NCI-H146 treated with DMSO at 0.1 percent for 48 hours (cell line): Measurements from ENCODE around the gene DELE1.
A peak's percentile ranks its signal among the peaks of the same experiment; 100 is the strongest.
"Not testable (repeated sequence)": the region's sequence is repeated elsewhere in the genome, so short reads cannot be mapped to it uniquely, and the experiment has no call there.

Source experiments
- DNase-seq: peaks from one replicate; lab custom pipeline; 2025; ENCODE audit not compliant: unreplicated experiment; lab: John Stamatoyannopoulos, UW

The DELE1 gene

DNA sequence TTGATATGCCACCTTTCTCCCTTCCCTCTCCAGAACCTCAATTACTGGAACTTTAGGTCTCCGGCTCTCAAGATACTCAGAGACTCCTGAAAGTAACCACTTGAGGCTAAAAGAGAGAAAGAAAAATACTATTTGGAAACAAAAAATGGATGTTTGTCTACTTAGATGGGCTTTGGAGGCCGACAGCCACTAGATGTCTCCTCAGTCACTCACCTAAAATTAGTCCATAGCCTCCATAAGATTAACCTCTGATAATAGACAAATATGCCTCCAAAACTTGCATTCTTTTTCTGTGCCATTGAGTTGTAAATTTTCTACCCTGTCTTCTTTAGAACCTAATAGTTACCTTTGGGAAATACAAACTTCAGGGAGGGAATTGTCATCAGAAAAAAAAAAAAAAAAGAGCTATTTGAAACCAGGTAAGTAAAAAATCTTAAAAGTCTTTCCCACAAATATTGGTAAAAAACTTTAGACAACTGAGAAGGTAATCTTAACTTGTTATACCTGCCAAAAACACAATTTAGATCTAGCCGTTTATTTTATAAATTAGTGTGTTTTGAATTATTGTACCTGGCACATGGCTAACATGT is 34.3 kb upstream of the DELE1 start:
- no peak for DNase-seq

DNA sequence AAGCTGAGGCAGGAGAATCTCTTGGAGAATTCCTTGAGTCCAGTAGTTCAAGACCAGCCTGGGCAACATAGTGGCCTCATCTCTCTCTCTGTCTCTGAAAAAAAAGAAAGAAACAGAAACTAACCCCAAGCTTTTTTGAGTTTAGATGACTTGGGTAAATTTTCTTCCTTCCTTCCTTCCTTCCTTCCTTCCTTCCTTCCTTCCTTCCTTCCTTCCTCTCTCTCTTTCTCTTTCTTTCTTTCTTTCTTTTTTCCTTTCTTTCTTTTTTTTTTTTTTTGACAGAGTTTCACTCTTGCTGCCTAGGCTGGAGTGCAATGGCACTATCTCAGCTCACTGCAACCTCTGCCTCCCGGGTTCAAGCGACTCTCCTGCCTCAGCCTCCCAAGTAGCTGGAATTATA is 33.2 kb upstream of the DELE1 start:
- DNase-seq, result not testable (repeated sequence)

DNA sequence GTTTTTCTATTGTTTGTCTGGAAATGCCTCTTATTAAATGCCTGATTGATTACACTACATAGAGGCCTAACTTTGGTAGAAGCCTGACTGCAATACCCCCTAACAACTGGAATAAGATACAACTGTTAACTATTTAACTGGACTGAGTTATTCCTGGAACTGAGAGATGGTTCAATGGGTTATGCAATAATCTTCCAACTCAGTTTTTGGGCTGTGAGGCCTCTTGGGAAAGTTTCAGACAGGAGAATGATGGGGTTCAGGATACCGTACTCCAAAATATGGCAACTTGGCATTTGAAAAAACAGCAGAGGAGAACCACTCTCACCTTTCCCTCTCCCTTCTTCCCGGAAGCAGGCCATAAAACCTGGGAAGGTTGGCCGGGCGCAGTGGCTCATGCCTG is 26.2 kb upstream of the DELE1 start:
- no peak for DNase-seq

DNA sequence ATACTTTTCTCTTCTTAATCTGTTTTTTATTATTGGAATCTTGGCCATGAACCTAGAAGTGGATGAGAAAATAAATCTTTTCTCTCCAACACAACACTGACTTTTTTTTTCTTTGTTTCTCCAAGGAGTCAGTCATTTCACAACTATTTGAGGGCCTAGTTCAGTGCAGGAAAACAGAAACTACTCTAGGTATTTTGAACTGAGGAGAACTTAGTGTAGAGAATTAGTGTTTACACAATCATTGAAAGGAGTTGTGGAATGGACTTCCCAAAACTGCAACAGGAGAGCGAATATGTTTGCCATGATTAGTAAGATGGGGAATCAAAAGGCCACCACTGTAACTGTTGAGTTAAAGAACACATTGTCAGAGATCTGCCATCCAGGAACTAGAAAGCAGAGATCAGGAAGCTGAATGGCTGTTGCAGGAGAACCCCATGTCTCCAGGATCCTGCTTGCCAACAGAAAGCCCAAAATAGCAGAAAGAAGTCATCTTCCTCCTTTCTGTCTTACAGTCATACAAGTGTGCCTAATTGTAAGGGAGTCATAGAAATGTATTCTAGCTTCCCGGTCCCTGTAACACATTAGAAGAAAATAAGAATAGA is 25.1 kb upstream of the DELE1 start:
- no peak for DNase-seq

DNA sequence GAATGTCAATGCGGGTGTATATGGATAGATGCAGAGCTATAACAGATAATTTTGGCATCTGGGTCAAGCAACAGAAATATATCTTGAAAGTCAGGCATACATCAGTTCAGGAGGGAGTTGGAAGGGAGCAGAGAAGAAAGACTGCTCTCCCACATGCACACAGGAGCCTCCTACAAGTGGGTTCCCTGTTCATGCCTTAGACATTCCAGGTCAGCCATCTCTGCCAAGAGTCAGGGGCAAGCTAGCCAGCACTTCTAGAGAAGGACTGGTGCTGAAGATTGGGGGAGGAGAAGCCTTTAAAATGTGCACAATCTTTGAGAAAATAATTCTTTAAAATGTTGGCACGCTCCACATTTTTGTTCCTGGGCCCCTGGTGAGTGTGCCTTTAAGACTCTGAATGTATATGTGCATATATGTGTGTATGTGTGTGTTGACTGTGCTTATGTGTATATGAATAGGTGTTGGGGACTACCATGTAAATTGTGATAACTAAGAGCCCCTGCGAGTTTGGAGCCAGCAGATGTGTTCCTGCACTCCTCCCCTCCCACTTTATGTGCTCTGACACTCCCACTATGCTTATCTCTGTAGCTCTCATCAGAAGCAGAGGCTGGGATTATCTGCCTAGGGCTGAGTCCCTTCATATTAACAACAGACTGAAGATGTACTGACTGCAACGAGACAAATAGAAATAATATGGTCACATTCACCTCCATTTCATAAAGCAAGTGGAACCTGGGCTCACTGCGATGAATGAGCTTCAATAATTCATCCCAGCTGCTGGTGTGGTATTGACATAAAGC is 21.5 kb upstream of the DELE1 start:
- peak; percentile 40 for DNase-seq

- no peak for DNase-seq
Measured at GRCh38 chr5:141903261-141903660, 20.4 kb upstream of the DELE1 start.

- DNase-seq, result no peak
Measured at GRCh38 chr5:141904551-141904950, 19.1 kb upstream of the DELE1 start.

DNA sequence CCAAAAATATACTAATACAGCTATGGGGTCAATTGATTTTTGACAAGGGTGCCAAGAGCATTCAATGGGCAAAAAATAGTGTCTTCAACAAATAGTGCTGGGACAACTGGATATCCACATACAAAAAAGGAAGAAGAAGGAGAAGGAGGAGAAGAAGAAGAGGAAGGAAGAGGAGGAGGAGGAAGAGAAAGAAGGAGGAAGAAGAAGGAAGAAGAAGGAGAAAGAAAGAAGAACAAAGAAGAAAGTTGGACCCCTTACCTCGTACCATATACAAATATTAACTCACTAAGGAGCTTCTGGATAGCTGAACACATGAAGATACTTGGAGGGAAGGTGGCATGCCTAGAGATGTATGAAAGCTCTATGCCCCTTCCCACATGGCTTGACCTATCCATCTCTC is 17.2 kb upstream of the DELE1 start:
- DNase-seq, result no peak

- DNase-seq, result no peak
Measured at GRCh38 chr5:141906972-141907371, 16.7 kb upstream of the DELE1 start.

- DNase-seq, result no peak
Measured at GRCh38 chr5:141908796-141909195, 14.9 kb upstream of the DELE1 start.

- DNase-seq, result no peak
Measured at GRCh38 chr5:141909212-141909611, 14.5 kb upstream of the DELE1 start.

- no peak for DNase-seq
Measured at GRCh38 chr5:141910271-141910673, 13.4 kb upstream of the DELE1 start.

GRCh38 chr5:141913560-141914198 is 10.0 kb upstream of the DELE1 start:
- no peak for DNase-seq

DNA sequence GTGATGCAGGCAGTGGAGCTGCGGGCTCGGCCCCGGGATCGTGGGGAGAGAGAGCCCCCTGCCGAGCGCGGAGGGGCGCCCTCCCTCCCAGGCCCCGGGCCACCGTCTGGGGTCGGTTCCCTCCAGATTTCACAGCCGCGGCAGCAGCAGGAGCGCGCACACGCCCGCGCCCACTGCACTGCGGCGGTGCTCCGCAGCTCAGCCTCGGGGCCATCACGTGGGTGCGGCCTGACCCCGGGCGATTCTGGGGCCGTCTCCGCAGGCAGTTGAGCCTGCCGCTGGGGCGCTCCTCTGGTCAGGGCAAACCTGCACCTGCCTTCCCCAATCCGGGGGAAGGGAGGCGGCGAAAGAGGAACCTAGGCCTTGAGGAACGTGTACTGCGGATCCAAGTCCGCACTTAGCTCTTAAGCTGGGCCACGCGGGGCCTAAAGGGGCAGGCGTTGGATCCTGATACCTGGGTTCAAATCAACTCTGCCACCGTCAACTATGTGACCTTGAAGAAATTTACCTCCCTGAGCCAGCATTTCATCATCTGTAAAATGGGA is 9.4 kb upstream of the DELE1 start:
- DNase-seq, result no peak

GRCh38 chr5:141914797-141915196 is 8.9 kb upstream of the DELE1 start:
- DNase-seq, result no peak

- no peak for DNase-seq
Measured at GRCh38 chr5:141915881-141916336, 7.8 kb upstream of the DELE1 start.

DNA sequence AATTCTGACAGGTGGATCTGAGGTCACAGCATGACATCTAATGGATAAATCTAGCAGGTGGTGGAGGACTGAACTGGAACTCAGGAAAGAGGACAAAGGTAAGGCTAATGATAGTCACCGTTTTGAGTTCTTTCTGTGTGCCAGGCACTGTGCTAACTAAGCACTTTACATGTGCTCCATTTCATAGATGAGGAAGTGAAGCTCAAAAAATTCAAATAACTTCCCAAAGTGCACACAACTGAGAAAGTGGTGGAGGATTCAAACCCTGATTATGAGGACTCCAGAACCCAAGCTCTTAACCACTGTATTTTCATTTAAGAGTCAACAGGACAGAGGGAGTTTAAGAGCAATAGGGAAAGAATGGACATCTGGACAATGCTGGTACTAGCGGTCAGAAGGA is 7.1 kb upstream of the DELE1 start:
- no peak for DNase-seq

- no peak for DNase-seq
Measured at GRCh38 chr5:141917760-141918159, 5.9 kb upstream of the DELE1 start.

GRCh38 chr5:141919218-141920119 is 4.2 kb upstream of the DELE1 start:
- no peak for DNase-seq

GRCh38 chr5:141920771-141921170 is 2.9 kb upstream of the DELE1 start:
- no peak for DNase-seq
